ENCODE measurements around the gene CDC6. TPM values are rescaled to one million over a fixed set of nuclear protein-coding genes. Genes with fewer than 3 reads are reported as not detected.

The CDC6 gene
- total RNA-seq, 1 donor from 2014 or later: 4.7 TPM

GRCh38 chr17:40309949-40310510 is 22.4 kb downstream of the CDC6 start:
- no peaks in the 10 kb centered on the region for H3K9me3 Mint-ChIP-seq (ENCODE audit: unreplicated experiment)
- H3K27ac Mint-ChIP-seq (ENCODE audit: unreplicated experiment): no peak overlapping the region
- peaks cover 26% of the 10 kb centered on the region for H3K4me1 Mint-ChIP-seq (ENCODE audit: low read depth, unreplicated experiment)
- H3K36me3 Mint-ChIP-seq (ENCODE audit: unreplicated experiment): no peaks in the 10 kb centered on the region
- H3K4me3 Mint-ChIP-seq (ENCODE audit: unreplicated experiment): no peak overlapping the region
- TF ChIP-seq CTCF (IDR thresholded peaks at IDR 0.05; ENCODE audit: partially characterized antibody, unreplicated experiment): no peak
- peaks cover 16% of the 10 kb centered on the region for H3K27me3 Mint-ChIP-seq (ENCODE audit: unreplicated experiment)
- DNase-seq: no peak

- H3K27me3 Mint-ChIP-seq (ENCODE audit: unreplicated experiment): peaks cover 16% of the 10 kb centered on the region
- peaks cover 29% of the 10 kb centered on the region for H3K4me1 Mint-ChIP-seq (ENCODE audit: low read depth, unreplicated experiment)
- H3K9me3 Mint-ChIP-seq (ENCODE audit: unreplicated experiment): no peaks in the 10 kb centered on the region
- H3K36me3 Mint-ChIP-seq (ENCODE audit: unreplicated experiment): no peaks in the 10 kb centered on the region
- no peak overlapping the region for H3K4me3 Mint-ChIP-seq (ENCODE audit: unreplicated experiment)
- no peak for DNase-seq
- H3K27ac Mint-ChIP-seq (ENCODE audit: unreplicated experiment): no peak overlapping the region
- no peak for TF ChIP-seq CTCF (IDR thresholded peaks at IDR 0.05; ENCODE audit: partially characterized antibody, unreplicated experiment)
These were observed 23.3 kb downstream of the CDC6 start for GRCh38 chr17:40310882-40311391.

GRCh38 chr17:40311575-40311974 is 23.9 kb downstream of the CDC6 start:
- no peak overlapping the region for H3K27ac Mint-ChIP-seq (ENCODE audit: unreplicated experiment)
- no peaks in the 10 kb centered on the region for H3K9me3 Mint-ChIP-seq (ENCODE audit: unreplicated experiment)
- TF ChIP-seq CTCF (IDR thresholded peaks at IDR 0.05; ENCODE audit: partially characterized antibody, unreplicated experiment): no peak
- peaks cover 16% of the 10 kb centered on the region for H3K27me3 Mint-ChIP-seq (ENCODE audit: unreplicated experiment)
- H3K4me1 Mint-ChIP-seq (ENCODE audit: low read depth, unreplicated experiment): peaks cover 32% of the 10 kb centered on the region
- DNase-seq: peak; percentile 3
- H3K36me3 Mint-ChIP-seq (ENCODE audit: unreplicated experiment): no peaks in the 10 kb centered on the region
- H3K4me3 Mint-ChIP-seq (ENCODE audit: unreplicated experiment): peak overlapping the region; percentile 52

- Mint-ChIP-seq H3K4me1 (ENCODE audit: low read depth, unreplicated experiment) (peaks cover 33% of the 10 kb centered on the region), H3K9me3 (ENCODE audit: unreplicated experiment) (no peaks in the 10 kb centered on the region), H3K27me3 (ENCODE audit: unreplicated experiment) (peaks cover 18% of the 10 kb centered on the region), H3K36me3 (ENCODE audit: unreplicated experiment) (no peaks in the 10 kb centered on the region), H3K27ac (ENCODE audit: unreplicated experiment) (no peak overlapping the region), H3K4me3 (ENCODE audit: unreplicated experiment) (peak overlapping the region; percentile 52)
- TF ChIP-seq CTCF (IDR thresholded peaks at IDR 0.05; ENCODE audit: partially characterized antibody, unreplicated experiment): no peak
- peak; percentile 10 for DNase-seq
These were observed 24.6 kb downstream of the CDC6 start for GRCh38 chr17:40312131-40312731.
